Measurements from ENCODE around the gene ABCG1.
"Not testable (repeated sequence)": the region's sequence is repeated elsewhere in the genome, so short reads cannot be mapped to it uniquely, and the experiment has no call there.

The ABCG1 gene

DNA sequence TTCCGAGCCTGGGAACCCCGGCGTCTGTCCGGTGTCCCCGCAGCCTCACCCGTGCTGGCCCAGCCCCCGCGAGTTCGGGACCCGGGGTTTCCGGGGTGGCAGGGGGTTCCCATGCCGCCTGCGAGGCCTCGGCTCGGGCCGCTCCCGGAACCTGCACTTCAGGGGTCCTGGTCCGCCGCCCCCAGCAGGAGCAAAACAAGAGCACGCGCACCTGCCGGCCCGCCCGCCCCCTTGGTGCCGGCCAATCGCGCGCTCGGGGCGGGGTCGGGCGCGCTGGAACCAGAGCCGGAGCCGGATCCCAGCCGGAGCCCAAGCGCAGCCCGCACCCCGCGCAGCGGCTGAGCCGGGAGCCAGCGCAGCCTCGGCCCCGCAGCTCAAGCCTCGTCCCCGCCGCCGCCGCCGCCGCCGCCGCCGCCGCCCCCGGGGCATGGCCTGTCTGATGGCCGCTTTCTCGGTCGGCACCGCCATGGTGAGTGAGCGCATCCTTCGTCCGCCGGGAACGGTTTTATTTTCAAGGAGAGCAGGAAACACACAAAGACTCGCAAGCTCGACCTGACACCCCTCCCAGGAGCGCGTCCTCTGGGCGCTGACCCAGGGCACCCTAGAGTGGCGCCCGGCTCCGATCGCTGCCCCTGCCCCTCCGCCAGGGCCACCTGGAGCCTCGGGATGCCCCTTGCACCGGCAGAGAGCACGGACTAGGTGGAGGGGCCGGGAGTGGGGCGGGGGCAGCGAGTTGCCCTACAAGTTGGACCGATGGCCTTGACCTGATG lies at the start of gene ABCG1:
Gene ABCG1, plus strand, starts transcription at position 305 of the 770 bp plus-strand sequence. Its CDS starts 123 bp downstream, at position 428.
- no peak for DNase-seq

DNA sequence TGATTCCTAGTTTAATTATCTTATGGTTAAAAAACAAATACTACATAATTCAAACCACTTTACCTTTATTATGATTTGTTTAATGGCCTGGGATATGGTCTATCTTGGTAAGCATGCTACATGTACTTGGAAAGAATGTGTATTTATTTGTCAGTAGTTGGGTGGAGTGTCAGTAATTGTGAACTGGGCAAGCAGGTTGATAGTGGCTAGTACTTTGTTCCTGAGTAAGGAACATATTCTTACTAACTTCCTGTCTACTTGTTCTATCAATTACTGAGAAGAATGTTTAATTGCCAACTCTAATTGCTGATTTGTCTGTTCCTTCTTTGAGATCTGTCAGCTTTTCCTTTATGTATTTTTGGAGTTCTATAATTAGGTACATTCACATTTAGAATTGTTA lies 49.2 kb upstream of the ABCG1 start:
- no peak for DNase-seq

DNA sequence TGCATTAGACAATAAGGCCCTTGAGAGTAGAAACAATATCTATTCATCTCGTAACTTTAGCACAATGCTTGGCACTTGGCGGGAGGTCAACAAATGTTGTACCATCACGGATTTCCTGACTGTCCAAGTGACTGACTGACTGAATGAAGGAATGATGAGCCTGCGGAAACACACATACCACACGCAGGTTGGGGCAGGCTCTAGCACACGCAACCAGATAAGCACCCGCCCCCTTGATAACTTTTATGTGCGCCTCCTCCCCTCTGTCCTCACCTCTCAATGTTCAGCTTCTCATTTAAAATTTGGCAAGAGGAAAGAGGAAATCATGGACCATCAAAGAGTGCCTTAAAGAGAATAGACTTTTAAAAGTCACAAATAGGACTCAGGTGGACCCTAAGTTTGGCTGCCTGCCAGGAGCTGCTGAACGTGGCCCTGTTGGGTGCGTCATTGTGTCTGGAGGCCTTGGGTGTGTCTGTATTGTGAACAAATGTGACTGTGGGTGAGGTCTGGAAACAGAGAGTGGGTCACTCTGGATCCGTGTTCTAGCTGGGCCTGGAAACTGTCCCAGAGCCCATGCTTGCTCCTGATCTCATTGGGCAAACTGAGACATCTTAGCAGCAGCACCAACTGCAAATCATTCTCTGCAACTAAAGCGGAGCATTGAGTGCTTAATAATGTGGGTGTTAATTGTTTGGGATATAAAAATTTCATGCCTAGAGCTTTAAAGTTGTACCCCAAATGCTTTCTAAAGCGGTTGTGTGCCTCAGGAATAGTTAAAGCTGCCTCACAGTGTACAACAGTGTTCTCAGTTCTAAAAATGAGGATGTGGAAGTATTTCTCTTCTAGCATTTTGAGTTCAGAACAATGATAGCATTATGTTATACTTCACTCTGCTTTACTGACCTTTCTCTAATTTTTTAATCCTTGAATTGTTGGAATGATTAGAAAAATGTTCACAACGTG lies 47.6 kb upstream of the ABCG1 start:
- DNase-seq, result no peak

GRCh38 chr21:42172596-42173483 lies 46.1 kb upstream of the ABCG1 start:
- DNase-seq, result no peak

DNA sequence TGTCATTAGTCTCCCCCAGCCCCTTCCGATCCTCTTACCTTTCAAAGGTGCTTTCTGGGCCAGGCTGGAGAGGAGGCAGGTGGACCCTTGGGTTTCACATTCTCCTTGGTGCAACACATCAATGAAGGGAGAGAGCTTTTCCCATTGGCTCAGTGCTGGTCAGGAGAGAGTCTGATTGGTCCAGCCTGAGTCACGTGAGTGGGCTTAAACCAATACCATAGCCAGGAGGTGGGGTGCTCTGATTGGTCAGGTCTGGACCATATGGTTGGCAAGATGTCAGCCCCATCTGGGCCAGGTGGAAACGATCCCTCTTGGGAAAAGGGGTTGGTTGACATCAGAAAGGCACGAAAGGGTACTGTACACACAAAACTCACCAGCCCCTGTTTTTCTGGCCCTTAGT lies 44.8 kb upstream of the ABCG1 start:
- DNase-seq, result no peak

- DNase-seq, result no peak
These were observed 43.7 kb upstream of the ABCG1 start for GRCh38 chr21:42175110-42175710.

- no peak for DNase-seq
These were observed 42.1 kb upstream of the ABCG1 start for GRCh38 chr21:42176859-42177258.

DNA sequence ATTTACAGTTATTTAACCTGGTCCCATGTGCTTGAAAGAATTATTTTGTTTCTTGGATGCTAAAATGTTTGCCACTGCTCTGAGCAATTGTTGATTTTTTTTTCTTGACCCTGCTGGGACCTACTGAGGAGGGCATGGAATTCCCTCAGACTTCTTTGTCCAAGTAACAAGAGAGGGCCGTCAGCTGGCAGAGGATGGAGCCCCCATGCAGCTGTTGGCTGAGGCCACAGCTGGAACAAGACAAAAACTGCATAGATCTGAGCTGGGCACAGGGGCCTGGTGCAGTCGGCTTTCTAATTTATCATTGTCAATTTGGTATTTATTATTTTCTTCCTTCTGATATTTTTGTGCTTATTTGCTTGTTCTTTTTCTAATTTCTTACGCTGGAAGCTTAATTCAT lies 39.6 kb upstream of the ABCG1 start:
- DNase-seq, result no peak

- not testable (repeated sequence) for DNase-seq
These were observed 38.9 kb upstream of the ABCG1 start for GRCh38 chr21:42180001-42180400.

GRCh38 chr21:42182713-42183371 lies 36.1 kb upstream of the ABCG1 start:
- no peak for DNase-seq

GRCh38 chr21:42183374-42184266 lies 35.3 kb upstream of the ABCG1 start:
- no peak for DNase-seq

GRCh38 chr21:42186591-42186990 lies 32.3 kb upstream of the ABCG1 start:
- no peak for DNase-seq

DNA sequence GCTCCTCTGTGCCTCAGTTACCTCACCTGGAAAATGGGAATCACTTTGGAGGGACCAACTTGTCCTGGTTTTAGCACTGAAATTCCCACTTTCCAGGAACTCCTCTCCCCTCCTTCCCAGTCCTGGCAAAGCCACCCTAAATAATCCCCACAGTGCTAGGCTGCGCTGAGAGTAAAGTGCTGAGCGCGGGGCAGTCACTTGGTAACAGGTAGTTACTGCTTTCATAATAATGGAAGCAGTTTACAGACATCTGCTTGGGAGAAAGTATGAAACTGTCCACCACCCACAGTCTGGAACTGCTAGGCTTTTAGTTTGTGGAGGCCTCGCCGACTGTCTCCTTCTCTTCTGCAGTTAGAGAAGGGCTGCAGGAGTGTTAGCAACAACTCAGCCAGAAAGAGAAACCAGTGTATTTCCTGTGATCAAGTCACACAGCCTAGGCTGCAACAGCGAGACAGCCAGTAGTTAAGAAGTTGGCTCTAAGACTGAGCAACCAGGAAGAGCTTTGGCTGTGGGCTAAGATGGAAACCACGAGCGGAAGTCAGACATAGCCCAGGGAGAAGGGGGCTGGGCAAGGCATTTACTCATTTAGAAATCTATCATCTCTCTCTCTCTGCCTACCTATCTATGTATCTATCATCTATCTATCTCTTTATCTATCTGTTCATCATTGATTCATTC lies 30.8 kb upstream of the ABCG1 start:
- no peak for DNase-seq

DNA sequence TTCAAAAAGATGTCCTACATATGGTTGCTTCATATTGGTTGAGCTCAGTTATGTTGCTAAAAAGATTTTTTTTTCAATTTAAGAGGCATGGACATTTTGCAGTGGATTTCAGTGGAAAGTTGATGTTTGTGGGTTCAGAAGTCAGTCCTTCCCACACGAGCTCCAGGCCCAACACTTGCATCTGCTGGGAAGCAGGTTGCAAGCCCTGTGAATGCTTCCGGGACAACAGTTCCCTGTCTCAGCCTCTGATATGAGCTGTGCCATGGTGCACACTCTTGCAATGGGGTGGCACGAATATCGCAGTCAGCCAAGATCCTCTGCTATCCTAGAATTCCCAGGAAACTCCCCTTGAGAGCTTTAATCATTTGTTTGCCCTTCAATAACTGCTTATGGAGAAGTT lies 30.3 kb upstream of the ABCG1 start:
- no peak for DNase-seq

- no peak for DNase-seq
These were observed 29.5 kb upstream of the ABCG1 start for GRCh38 chr21:42189431-42189830.

DNA sequence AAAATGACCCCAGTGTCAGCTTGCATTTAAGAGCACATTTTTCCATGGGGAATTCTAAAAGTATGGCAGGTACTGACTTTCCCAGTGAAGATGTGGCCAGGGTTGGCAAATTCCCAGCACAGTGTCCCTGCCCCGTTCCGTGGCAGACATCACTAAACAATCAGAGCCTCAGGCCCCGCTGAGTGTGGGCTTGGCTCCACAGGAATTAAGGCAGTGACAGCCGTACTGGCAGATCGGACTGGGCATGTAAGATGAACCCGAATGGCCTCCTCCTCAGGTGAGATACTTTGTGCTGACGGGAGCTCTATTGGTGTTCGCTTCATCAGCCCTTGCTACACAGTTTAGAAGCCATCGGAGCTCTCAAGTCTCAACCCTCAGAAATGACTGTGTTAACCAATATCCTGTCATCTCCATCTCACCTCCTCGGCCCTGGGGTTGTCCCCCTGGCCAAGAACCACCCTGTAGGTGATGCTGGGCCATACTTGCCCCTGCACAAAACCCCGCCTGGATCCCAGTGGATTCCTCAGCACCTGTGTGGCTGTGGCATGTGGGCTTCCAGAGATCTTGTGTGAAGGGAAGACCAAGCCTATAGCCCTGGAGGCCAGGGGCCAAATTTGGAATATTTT lies 29.0 kb upstream of the ABCG1 start:
- DNase-seq, result no peak

DNA sequence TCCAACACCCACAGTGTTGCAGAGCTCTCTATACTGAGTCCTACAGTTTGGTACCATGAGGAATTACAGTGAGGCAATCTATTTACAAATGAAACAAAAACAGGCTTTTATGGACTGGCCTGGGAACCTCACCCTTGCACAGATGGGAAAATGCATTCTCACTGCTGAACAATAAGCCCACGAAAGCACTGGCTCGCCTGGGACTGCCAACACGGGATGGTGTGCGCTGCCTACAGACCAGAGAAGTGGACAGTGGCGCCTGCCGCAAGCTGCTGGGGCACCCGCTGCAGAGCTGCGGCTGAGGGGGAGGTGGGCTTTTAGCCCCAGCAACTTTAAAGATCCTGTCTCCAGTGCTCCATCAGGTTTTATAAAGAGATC lies 28.5 kb upstream of the ABCG1 start:
- DNase-seq, result no peak

GRCh38 chr21:42191064-42191463 lies 27.9 kb upstream of the ABCG1 start:
- DNase-seq, result no peak

- DNase-seq, result no peak
These were observed 27.0 kb upstream of the ABCG1 start for GRCh38 chr21:42191696-42192595.

All from NCI-H1048 (cell line).